ENCODE results near the gene GSS. TPM values are rescaled to one million over a fixed set of nuclear protein-coding genes. Genes with fewer than 3 reads are reported as not detected.

GSS gene
- total and polyA plus RNA-seq, 2 experiments from 2014 or later: 68.3 to 80.7 TPM

GRCh38 chr20:34896086-34896621 lies 59.5 kb downstream of the GSS start:
- Histone ChIP-seq H2AFZ (no peak overlapping the region), H3K36me3 (ENCODE audit: low read depth) (no peaks in the 10 kb centered on the region), H3K4me1 (ENCODE audit: insufficient read depth) (peaks cover 12% of the 10 kb centered on the region), H3K9me3 (ENCODE audit: low read depth) (no peaks in the 10 kb centered on the region), H3K9ac (no peak overlapping the region), H3K79me2 (ENCODE audit: insufficient read depth) (no peaks in the 10 kb centered on the region), H3K27me3 (replicated peaks; ENCODE audit: insufficient read depth) (no peaks in the 10 kb centered on the region), H3K4me2 (ENCODE audit: unreplicated experiment) (no peak overlapping the region), H3K9me2 (ENCODE audit: insufficient read depth) (no peaks in the 10 kb centered on the region), H3F3A (ENCODE audit: insufficient read depth) (0 out of 2 replicates have a peak, but pooled peaks cover 7% of the 10 kb centered on the region), H3K4me3 (no peak overlapping the region), H4K20me1 (ENCODE audit: insufficient read depth) (no peaks in the 10 kb centered on the region), H3K27ac (no peak overlapping the region)
- DNase-seq: no peak
- 75 to 86% methylated on average over 1 of the region's 1 CpG for WGBS, 2 experiments (ENCODE audit: low coverage in 1 of 2, low lambda C conversion rate in 2 of 2, missing lambda C conversion rate in 2 of 2)
- no peak for TF ChIP-seq EZH2 (IDR thresholded peaks at IDR 0.05; ENCODE audit: insufficient read depth, poor library complexity, severe bottlenecking)
- no peak for TF ChIP-seq EZH2phosphoT487 (IDR thresholded peaks at IDR 0.05; ENCODE audit: insufficient read depth, low read depth)
- in situ Hi-C loops (cut with MboI): no loop called here

GRCh38 chr20:34895465-34895864 lies 60.1 kb downstream of the GSS start:
- H3K9me2 ChIP-seq (ENCODE audit: insufficient read depth): no peaks in the 10 kb centered on the region
- no peak for DNase-seq
- no peak overlapping the region for H3K4me3 ChIP-seq
- 98 to 100% methylated on average over 3 of the region's 3 CpGs for WGBS, 2 experiments (ENCODE audit: low coverage in 1 of 2, low lambda C conversion rate in 2 of 2, missing lambda C conversion rate in 2 of 2)
- in situ Hi-C loops (cut with MboI): no loop called here
- no peak overlapping the region for H3K27ac ChIP-seq
- no peaks in the 10 kb centered on the region for H3K79me2 ChIP-seq (ENCODE audit: insufficient read depth)
- H3K27me3 ChIP-seq (replicated peaks; ENCODE audit: insufficient read depth): no peaks in the 10 kb centered on the region
- peaks cover 13% of the 10 kb centered on the region for H3F3A ChIP-seq (ENCODE audit: insufficient read depth)
- no peak overlapping the region for H3K4me2 ChIP-seq (ENCODE audit: unreplicated experiment)
- H3K9ac ChIP-seq: no peak overlapping the region
- H2AFZ ChIP-seq: no peak overlapping the region
- H3K36me3 ChIP-seq (ENCODE audit: low read depth): no peaks in the 10 kb centered on the region
- H3K9me3 ChIP-seq (ENCODE audit: low read depth): no peaks in the 10 kb centered on the region
- no peaks in the 10 kb centered on the region for H4K20me1 ChIP-seq (ENCODE audit: insufficient read depth)
- peaks cover 19% of the 10 kb centered on the region for H3K4me1 ChIP-seq (ENCODE audit: insufficient read depth)
- no peak for TF ChIP-seq EZH2 (IDR thresholded peaks at IDR 0.05; ENCODE audit: insufficient read depth, poor library complexity, severe bottlenecking)
- TF ChIP-seq EZH2phosphoT487 (IDR thresholded peaks at IDR 0.05; ENCODE audit: insufficient read depth, low read depth): no peak

GRCh38 chr20:34894723-34895122 lies 60.9 kb downstream of the GSS start:
- DNase-seq: no peak

GRCh38 chr20:34892671-34893070 lies 62.9 kb downstream of the GSS start:
- Histone ChIP-seq H3K4me2 (ENCODE audit: unreplicated experiment) (no peak overlapping the region), H3K9ac (no peak overlapping the region), H3K36me3 (ENCODE audit: low read depth) (no peaks in the 10 kb centered on the region), H3K27me3 (replicated peaks; ENCODE audit: insufficient read depth) (no peaks in the 10 kb centered on the region), H3K4me1 (ENCODE audit: insufficient read depth) (peaks cover 19% of the 10 kb centered on the region), H3K9me2 (ENCODE audit: insufficient read depth) (no peaks in the 10 kb centered on the region), H3K79me2 (ENCODE audit: insufficient read depth) (no peaks in the 10 kb centered on the region), H3K27ac (no peak overlapping the region), H2AFZ (no peak overlapping the region), H3F3A (ENCODE audit: insufficient read depth) (peaks cover 23% of the 10 kb centered on the region), H4K20me1 (ENCODE audit: insufficient read depth) (no peaks in the 10 kb centered on the region), H3K9me3 (ENCODE audit: low read depth) (no peaks in the 10 kb centered on the region), H3K4me3 (no peak overlapping the region)
- no peak for DNase-seq
- 98 to 100% methylated on average over 2 of the region's 2 CpGs for WGBS, 2 experiments (ENCODE audit: low coverage in 1 of 2, low lambda C conversion rate in 2 of 2, missing lambda C conversion rate in 2 of 2)
- in situ Hi-C loops (cut with MboI): no loop called here
- TF ChIP-seq EZH2phosphoT487 (IDR thresholded peaks at IDR 0.05; ENCODE audit: insufficient read depth, low read depth): no peak
- no peak for TF ChIP-seq EZH2 (IDR thresholded peaks at IDR 0.05; ENCODE audit: insufficient read depth, poor library complexity, severe bottlenecking)

More at GRCh38 chr20:34894723-34895122, 60.9 kb downstream of the GSS start:
- Histone ChIP-seq H3F3A (ENCODE audit: insufficient read depth) (peaks cover 21% of the 10 kb centered on the region), H3K9me2 (ENCODE audit: insufficient read depth) (no peaks in the 10 kb centered on the region), H3K36me3 (ENCODE audit: low read depth) (no peaks in the 10 kb centered on the region), H3K9me3 (ENCODE audit: low read depth) (no peaks in the 10 kb centered on the region), H3K4me1 (ENCODE audit: insufficient read depth) (peaks cover 19% of the 10 kb centered on the region), H3K4me2 (ENCODE audit: unreplicated experiment) (no peak overlapping the region), H2AFZ (no peak overlapping the region), H3K27ac (no peak overlapping the region), H3K4me3 (no peak overlapping the region), H4K20me1 (ENCODE audit: insufficient read depth) (no peaks in the 10 kb centered on the region), H3K27me3 (replicated peaks; ENCODE audit: insufficient read depth) (no peaks in the 10 kb centered on the region), H3K79me2 (ENCODE audit: insufficient read depth) (no peaks in the 10 kb centered on the region), H3K9ac (no peak overlapping the region)
- 37 to 59% methylated on average over 1 of the region's 1 CpG for WGBS, 2 experiments (ENCODE audit: low coverage in 1 of 2, low lambda C conversion rate in 2 of 2, missing lambda C conversion rate in 2 of 2)
- TF ChIP-seq EZH2phosphoT487 (IDR thresholded peaks at IDR 0.05; ENCODE audit: insufficient read depth, low read depth): no peak
- no peak for TF ChIP-seq EZH2 (IDR thresholded peaks at IDR 0.05; ENCODE audit: insufficient read depth, poor library complexity, severe bottlenecking)
- in situ Hi-C loops (cut with MboI): no loop called here
